OCI-LY7 (cell line): ENCODE data around the gene AKT2. TPM values are rescaled to one million over a fixed set of nuclear protein-coding genes. Genes with fewer than 3 reads are reported as not detected.

Source experiments
- BruUV-seq: library from RNA; stranded (reverse); fragments of 400-500 nt; replicated peaks from 2 replicates; lab custom pipeline; 2021; lab: Mats Ljungman, UMichigan
- CTCF ChIA-PET: fragments of 300-600 bp; sonication (Branson Sonifier 250); formaldehyde crosslinking; loops from one replicate; lab custom pipeline; 2022; ENCODE audit warnings: antibody characterized with exemption; ENCODE audit not compliant: unreplicated experiment; lab: Charles Lee
- POLR2A ChIA-PET: fragments of 300-600 bp; sonication (Branson Sonifier 250); formaldehyde crosslinking; loops from one replicate; lab custom pipeline; 2022; ENCODE audit warnings: antibody characterized with exemption; lab: Charles Lee
- DNase-seq: peaks from one replicate; pipeline ENCODE4 v3.0.0-alpha.2; 2015; ENCODE audit warnings: low spot score
- H2AFZ ChIP-seq: fragments of 200-600 bp; sonication (generic), shearing (Covaris generic); 2 replicates; pipeline ENCODE4 v1.6.1; 2014; ENCODE audit warnings: mild to moderate bottlenecking, antibody characterized with exemption, low read length, moderate library complexity
- H3K27ac ChIP-seq: fragments of 200-600 bp; sonication (generic); 2 replicates; pipeline ENCODE4 v1.5.1; 2014; ENCODE audit warnings: mixed run types, low read depth, mild to moderate bottlenecking, moderate library complexity, low read length, inconsistent platforms; ENCODE audit not compliant: poor library complexity, severe bottlenecking
- H3K36me3 ChIP-seq: fragments of 200-600 bp; sonication (generic); 2 replicates; pipeline ENCODE4 v1.6.1; 2014; ENCODE audit warnings: mild to moderate bottlenecking, antibody characterized with exemption, low read length, moderate library complexity, mixed read lengths; ENCODE audit not compliant: insufficient read depth
- H3K4me1 ChIP-seq: fragments of 200-600 bp; sonication (generic); 2 replicates; pipeline ENCODE4 v1.5.1; 2014; ENCODE audit warnings: mild to moderate bottlenecking, low read length; ENCODE audit not compliant: insufficient read depth, poor library complexity, severe bottlenecking
- H3K4me2 ChIP-seq: fragments of 200-600 bp; sonication (generic); 2 replicates; pipeline ENCODE4 v1.6.1; 2014; ENCODE audit warnings: mild to moderate bottlenecking, low read length
- H3K4me3 ChIP-seq: fragments of 200-600 bp; sonication (generic); 2 replicates; pipeline ENCODE4 v1.5.1; 2014; ENCODE audit warnings: mild to moderate bottlenecking, low read depth, low read length; ENCODE audit not compliant: poor library complexity, severe bottlenecking
- H3K79me2 ChIP-seq: fragments of 200-600 bp; sonication (generic); 2 replicates; pipeline ENCODE4 v1.6.1; 2016; ENCODE audit warnings: low read depth, mild to moderate bottlenecking, low read length, moderate library complexity, mixed read lengths; ENCODE audit not compliant: insufficient read depth
- H3K9me2 ChIP-seq: fragments of 200-600 bp; sonication (generic); 2 replicates; pipeline ENCODE4 v1.6.1; 2016; ENCODE audit warnings: mild to moderate bottlenecking, low read length, mixed read lengths; ENCODE audit not compliant: insufficient read depth
- H3K9me3 ChIP-seq: fragments of 200-600 bp; sonication (generic); 2 replicates; pipeline ENCODE4 v1.6.1; 2014; ENCODE audit warnings: mild to moderate bottlenecking, mixed run types, low read length, mixed read lengths
- H4K20me1 ChIP-seq: fragments of 200-600 bp; sonication (generic); 2 replicates; pipeline ENCODE4 v1.6.1; 2014; ENCODE audit warnings: mild to moderate bottlenecking, antibody characterized with exemption, low read length, moderate library complexity, mixed read lengths; ENCODE audit not compliant: insufficient read depth
- EZH2phosphoT487 ChIP-seq: fragments of 200-600 bp; sonication (generic); IDR thresholded peaks from 2 replicates; pipeline ENCODE4 v1.6.1; 2018; ENCODE audit warnings: low read depth, borderline replicate concordance, mild to moderate bottlenecking, mixed run types, antibody characterized with exemption, low read length, moderate library complexity, mixed read lengths
- intact Hi-C: fragments of 100-400 bp; cut with micrococcal nuclease; formaldehyde crosslinking; loops from one replicate; pipeline ENCODE4 v1.10.0; 2022; ENCODE audit not compliant: unreplicated experiment
- total RNA-seq, 2 experiments: library from RNA; depleted of rRNA in 1 of 2; stranded (reverse); fragments of >200 nt in 1 of 2; shearing (Covaris generic) in 1 of 2; gene quantifications; 2 replicates each; pipeline ENCODE4 v1.2.3, GENCODE V29; 2014 to 2022
- TF ChIP-seq, protein P1 (sequence below): fragments of 200-600 bp; sonication (generic); conservative IDR thresholded peaks from 2 replicates; pipeline ENCODE4 v1.5.1; 2014; ENCODE audit warnings: mild to moderate bottlenecking, antibody characterized with exemption, low read length, moderate library complexity, mixed read lengths

Gene AKT2
- total RNA-seq, 2 experiments from 2014 or later, result 116 to 197 TPM

GRCh38 chr19:40305403-40305802 lies 20.3 kb upstream of the AKT2 start:
- Histone ChIP-seq H3K36me3 (no peaks in the 10 kb centered on the region), H3K4me2 (no peak overlapping the region), H3K27ac (no peak overlapping the region), H3K9me3 (no peaks in the 10 kb centered on the region), H3K4me3 (no peak overlapping the region), H3K79me2 (no peaks in the 10 kb centered on the region), H3K9me2 (no peaks in the 10 kb centered on the region), H3K4me1 (peaks cover 4% of the 10 kb centered on the region), H2AFZ (no peak overlapping the region), H4K20me1 (no peaks in the 10 kb centered on the region)
- intact Hi-C loops, result loop anchor here (1.0 to 10.0 kb wide), 7 partner anchors 72 to 293 kb away; partner anchors contain the start of gene SERTAD3
- ChIA-PET CTCF (interaction anchor here (0.6 to 0.7 kb wide), 3 partner anchors 31 to 1596 kb away, joined by 3 to 9 read pairs (median 4); no protein-coding TSS in a partner anchor), POLR2A (interaction anchor here (0.6 to 0.9 kb wide), 2 partner anchors 18 to 105 kb away, joined by 5 to 7 read pairs; no protein-coding TSS in a partner anchor)
- peak; percentile 91 for DNase-seq
- BruUV-seq, result no TSS peak
- TF ChIP-seq, protein P1, sequence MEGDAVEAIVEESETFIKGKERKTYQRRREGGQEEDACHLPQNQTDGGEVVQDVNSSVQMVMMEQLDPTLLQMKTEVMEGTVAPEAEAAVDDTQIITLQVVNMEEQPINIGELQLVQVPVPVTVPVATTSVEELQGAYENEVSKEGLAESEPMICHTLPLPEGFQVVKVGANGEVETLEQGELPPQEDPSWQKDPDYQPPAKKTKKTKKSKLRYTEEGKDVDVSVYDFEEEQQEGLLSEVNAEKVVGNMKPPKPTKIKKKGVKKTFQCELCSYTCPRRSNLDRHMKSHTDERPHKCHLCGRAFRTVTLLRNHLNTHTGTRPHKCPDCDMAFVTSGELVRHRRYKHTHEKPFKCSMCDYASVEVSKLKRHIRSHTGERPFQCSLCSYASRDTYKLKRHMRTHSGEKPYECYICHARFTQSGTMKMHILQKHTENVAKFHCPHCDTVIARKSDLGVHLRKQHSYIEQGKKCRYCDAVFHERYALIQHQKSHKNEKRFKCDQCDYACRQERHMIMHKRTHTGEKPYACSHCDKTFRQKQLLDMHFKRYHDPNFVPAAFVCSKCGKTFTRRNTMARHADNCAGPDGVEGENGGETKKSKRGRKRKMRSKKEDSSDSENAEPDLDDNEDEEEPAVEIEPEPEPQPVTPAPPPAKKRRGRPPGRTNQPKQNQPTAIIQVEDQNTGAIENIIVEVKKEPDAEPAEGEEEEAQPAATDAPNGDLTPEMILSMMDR, result peak; percentile 96
- no peak for TF ChIP-seq EZH2phosphoT487

- no peaks in the 10 kb centered on the region for H3K9me3 ChIP-seq
- ChIA-PET POLR2A (no interaction called here), CTCF (no interaction called here)
- no peak overlapping the region for H3K4me2 ChIP-seq
- H3K9me2 ChIP-seq, result no peaks in the 10 kb centered on the region
- no peaks in the 10 kb centered on the region for H3K36me3 ChIP-seq
- DNase-seq, result no peak
- intact Hi-C loops, result loop anchor here (2.0 to 10.0 kb wide), 4 partner anchors 100 to 294 kb away; partner anchors contain the start of gene SERTAD3
- H4K20me1 ChIP-seq, result no peaks in the 10 kb centered on the region
- H3K27ac ChIP-seq, result no peak overlapping the region
- BruUV-seq, result no TSS peak
- no peak overlapping the region for H2AFZ ChIP-seq
- H3K79me2 ChIP-seq, result no peaks in the 10 kb centered on the region
- H3K4me3 ChIP-seq, result no peak overlapping the region
- H3K4me1 ChIP-seq, result peaks cover 4% of the 10 kb centered on the region
- TF ChIP-seq, protein P1, result no peak
- TF ChIP-seq EZH2phosphoT487, result no peak
These were observed 19.2 kb upstream of the AKT2 start for GRCh38 chr19:40304306-40304705.

DNA sequence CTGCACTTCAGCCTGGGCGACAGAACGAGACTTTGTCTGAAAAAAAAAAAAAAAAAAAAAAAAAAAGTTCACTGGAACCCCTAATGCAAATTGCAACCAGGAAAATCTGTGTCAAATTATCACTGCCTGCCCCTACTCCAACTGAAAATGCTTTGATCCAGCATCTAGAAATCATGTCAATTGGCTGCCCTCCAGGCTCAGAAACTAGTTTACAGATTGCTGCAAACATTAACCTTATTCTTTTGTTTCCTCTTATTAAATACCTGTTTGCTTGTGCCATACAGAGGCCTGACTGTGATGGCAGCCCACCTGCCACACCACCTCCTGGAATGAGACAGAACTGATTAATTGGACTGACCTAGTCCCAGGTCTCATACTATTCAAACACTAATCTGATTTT lies 18.6 kb upstream of the AKT2 start:
- Histone ChIP-seq H3K4me3 (no peak overlapping the region), H3K9me3 (no peaks in the 10 kb centered on the region), H4K20me1 (no peaks in the 10 kb centered on the region), H3K4me1 (peaks cover 4% of the 10 kb centered on the region), H3K79me2 (no peaks in the 10 kb centered on the region), H3K36me3 (no peaks in the 10 kb centered on the region), H3K9me2 (no peaks in the 10 kb centered on the region), H3K4me2 (no peak overlapping the region), H2AFZ (no peak overlapping the region), H3K27ac (no peak overlapping the region)
- TF ChIP-seq, protein P1, result no peak
- TF ChIP-seq EZH2phosphoT487, result no peak
- CTCF ChIA-PET, result no interaction called here
- no TSS peak for BruUV-seq
- DNase-seq, result no peak
- POLR2A ChIA-PET, result no interaction called here
- intact Hi-C loops, result loop anchor here (2.0 to 10.0 kb wide), 4 partner anchors 101 to 295 kb away; partner anchors contain the start of gene SERTAD3
